ENCODE data around the gene DNASE1L2.
"Not testable (repeated sequence)": the region's sequence is repeated elsewhere in the genome, so short reads cannot be mapped to it uniquely, and the experiment has no call there.

DNASE1L2 gene

DNA sequence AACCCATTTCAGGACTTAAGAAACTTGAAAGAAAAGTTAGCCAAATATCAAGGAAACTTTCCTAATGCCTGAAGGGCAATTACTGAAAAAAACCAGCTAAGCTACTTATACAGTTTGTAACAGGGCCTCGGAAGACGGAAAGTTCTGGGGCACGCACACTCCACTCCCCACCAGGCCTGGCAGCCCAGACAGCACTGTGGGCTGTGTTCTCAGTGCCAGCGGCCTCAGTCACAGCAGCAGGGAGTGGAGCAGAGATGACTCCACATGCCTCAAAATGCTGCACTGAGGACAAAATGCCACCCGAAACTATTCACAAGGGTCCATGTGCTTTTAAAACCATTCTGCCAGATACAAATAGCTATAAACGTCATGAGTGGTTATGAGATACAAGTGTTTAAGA is 21.5 kb downstream of the DNASE1L2 start:
- POLR2A ChIA-PET, result interaction anchor here (0.7 kb wide), 1 partner anchor 102 kb away, joined by 3 read pairs; the partner anchor contains the start of gene TRAF7
- TF ChIP-seq, protein P1, sequence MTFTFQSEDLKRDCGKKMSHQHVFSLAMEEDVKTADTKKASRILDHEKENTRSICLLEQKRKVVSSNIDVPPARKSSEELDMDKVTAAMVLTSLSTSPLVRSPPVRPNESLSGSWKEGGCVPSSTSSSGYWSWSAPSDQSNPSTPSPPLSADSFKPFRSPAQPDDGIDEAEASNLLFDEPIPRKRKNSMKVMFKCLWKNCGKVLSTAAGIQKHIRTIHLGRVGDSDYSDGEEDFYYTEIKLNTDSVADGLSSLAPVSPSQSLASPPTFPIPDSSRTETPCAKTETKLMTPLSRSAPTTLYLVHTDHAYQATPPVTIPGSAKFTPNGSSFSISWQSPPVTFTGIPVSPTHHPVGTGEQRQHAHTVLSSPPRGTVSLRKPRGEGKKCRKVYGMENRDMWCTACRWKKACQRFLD (tag by site-specific recombination; IDR thresholded peaks at IDR 0.05), result no peak
- TF ChIP-seq ZSCAN18 (tag by site-specific recombination; IDR thresholded peaks at IDR 0.05), result no peak
- no peak for TF ChIP-seq ZNF555 (tag by site-specific recombination; conservative IDR thresholded peaks at IDR 0.05)
- TF ChIP-seq ZNF473 (tag by site-specific recombination; IDR thresholded peaks at IDR 0.05), result no peak
- TF ChIP-seq, protein P2, sequence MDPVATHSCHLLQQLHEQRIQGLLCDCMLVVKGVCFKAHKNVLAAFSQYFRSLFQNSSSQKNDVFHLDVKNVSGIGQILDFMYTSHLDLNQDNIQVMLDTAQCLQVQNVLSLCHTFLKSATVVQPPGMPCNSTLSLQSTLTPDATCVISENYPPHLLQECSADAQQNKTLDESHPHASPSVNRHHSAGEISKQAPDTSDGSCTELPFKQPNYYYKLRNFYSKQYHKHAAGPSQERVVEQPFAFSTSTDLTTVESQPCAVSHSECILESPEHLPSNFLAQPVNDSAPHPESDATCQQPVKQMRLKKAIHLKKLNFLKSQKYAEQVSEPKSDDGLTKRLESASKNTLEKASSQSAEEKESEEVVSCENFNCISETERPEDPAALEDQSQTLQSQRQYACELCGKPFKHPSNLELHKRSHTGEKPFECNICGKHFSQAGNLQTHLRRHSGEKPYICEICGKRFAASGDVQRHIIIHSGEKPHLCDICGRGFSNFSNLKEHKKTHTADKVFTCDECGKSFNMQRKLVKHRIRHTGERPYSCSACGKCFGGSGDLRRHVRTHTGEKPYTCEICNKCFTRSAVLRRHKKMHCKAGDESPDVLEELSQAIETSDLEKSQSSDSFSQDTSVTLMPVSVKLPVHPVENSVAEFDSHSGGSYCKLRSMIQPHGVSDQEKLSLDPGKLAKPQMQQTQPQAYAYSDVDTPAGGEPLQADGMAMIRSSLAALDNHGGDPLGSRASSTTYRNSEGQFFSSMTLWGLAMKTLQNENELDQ (tag by site-specific recombination; IDR thresholded peaks at IDR 0.05; ENCODE audit: low read depth), result no peak
- TF ChIP-seq ZNF560 (tag by site-specific recombination; IDR thresholded peaks at IDR 0.05; ENCODE audit: borderline replicate concordance), result no peak
- TF ChIP-seq, protein P3, sequence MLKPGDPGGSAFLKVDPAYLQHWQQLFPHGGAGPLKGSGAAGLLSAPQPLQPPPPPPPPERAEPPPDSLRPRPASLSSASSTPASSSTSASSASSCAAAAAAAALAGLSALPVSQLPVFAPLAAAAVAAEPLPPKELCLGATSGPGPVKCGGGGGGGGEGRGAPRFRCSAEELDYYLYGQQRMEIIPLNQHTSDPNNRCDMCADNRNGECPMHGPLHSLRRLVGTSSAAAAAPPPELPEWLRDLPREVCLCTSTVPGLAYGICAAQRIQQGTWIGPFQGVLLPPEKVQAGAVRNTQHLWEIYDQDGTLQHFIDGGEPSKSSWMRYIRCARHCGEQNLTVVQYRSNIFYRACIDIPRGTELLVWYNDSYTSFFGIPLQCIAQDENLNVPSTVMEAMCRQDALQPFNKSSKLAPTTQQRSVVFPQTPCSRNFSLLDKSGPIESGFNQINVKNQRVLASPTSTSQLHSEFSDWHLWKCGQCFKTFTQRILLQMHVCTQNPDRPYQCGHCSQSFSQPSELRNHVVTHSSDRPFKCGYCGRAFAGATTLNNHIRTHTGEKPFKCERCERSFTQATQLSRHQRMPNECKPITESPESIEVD (tag by site-specific recombination; IDR thresholded peaks at IDR 0.05), result no peak
- no peak for TF ChIP-seq ZBTB6 (tag by site-specific recombination; IDR thresholded peaks at IDR 0.05)
- no peak for TF ChIP-seq ZNF768 (tag by site-specific recombination; IDR thresholded peaks at IDR 0.05)
- TF ChIP-seq SP3 (tag by site-specific recombination; IDR thresholded peaks at IDR 0.05), result no peak
- no peak for TF ChIP-seq ZNF530 (tag by site-specific recombination; IDR thresholded peaks at IDR 0.05; ENCODE audit: low read depth)
- no peak for TF ChIP-seq ZNF24 (tag by site-specific recombination; IDR thresholded peaks at IDR 0.05)
- no peak for TF ChIP-seq ZNF202 (tag by site-specific recombination; IDR thresholded peaks at IDR 0.05; ENCODE audit: borderline replicate concordance)
- no peak for TF ChIP-seq ZNF350 (tag by site-specific recombination; IDR thresholded peaks at IDR 0.05)
- Histone ChIP-seq H3K9me3 (ENCODE audit: control insufficient read depth, insufficient read depth, low read depth, low read length) (no peaks in the 10 kb centered on the region), H3K4me3 (ENCODE audit: low read depth, low read length) (no peak overlapping the region), H3K27ac (ENCODE audit: extremely low read depth, low read depth, low read length) (no peak overlapping the region; the same call in 1 of the 2 replicates), H3K36me3 (ENCODE audit: control insufficient read depth in 2 of 2, insufficient read depth in 1 of 2, low read length in 2 of 2) (peaks cover 66 to 100% of the 10 kb centered on the region in 2 experiments), H3K4me1 (ENCODE audit: control insufficient read depth, insufficient read depth, low read length) (no peaks in the 10 kb centered on the region)
- CTCF ChIA-PET, result interaction anchor here (0.6 to 1.0 kb wide), 2 partner anchors 244 to 1805 kb away, joined by 3 read pairs; no protein-coding TSS in a partner anchor

GRCh38 chr16:2258530-2258929 is 22.3 kb downstream of the DNASE1L2 start:
- peaks cover 69 to 100% of the 10 kb centered on the region in 2 experiments for H3K36me3 ChIP-seq (ENCODE audit: control insufficient read depth in 2 of 2, insufficient read depth in 1 of 2, low read length in 2 of 2)
- ChIA-PET CTCF (interaction anchor here (0.6 to 1.0 kb wide), 2 partner anchors 243 to 1806 kb away, joined by 3 to 4 read pairs; no protein-coding TSS in a partner anchor), POLR2A (interaction anchor here (0.7 to 1.3 kb wide), 3 partner anchors 10 to 103 kb away, joined by 3 read pairs; partner anchors contain the start of gene TRAF7)
- TF ChIP-seq ZFHX2 (tag by site-specific recombination; conservative IDR thresholded peaks at IDR 0.05) (peak; percentile 50; the same call in 1 of the 2 replicates), EGR2 (tag by site-specific recombination; IDR thresholded peaks at IDR 0.05; ENCODE audit: low read depth) (peak; percentile 51)
- H3K4me1 ChIP-seq (ENCODE audit: control insufficient read depth, insufficient read depth, low read length); H3K4me3 ChIP-seq (ENCODE audit: low read depth, low read length); H3K9me3 ChIP-seq (ENCODE audit: control insufficient read depth, insufficient read depth, low read depth, low read length); H3K27ac ChIP-seq (ENCODE audit: extremely low read depth, low read depth, low read length): not testable (repeated sequence)

Data from HEK293 (cell line).